Measurements from ENCODE around the gene COL4A1. TPM values are rescaled to one million over a fixed set of nuclear protein-coding genes. Genes with fewer than 3 reads are reported as not detected.

The COL4A1 gene
- polyA plus RNA-seq, 1 donor (not counting 4 experiments of a cell fraction or from before 2014, with no cell fraction given), result 22.3 TPM

DNA sequence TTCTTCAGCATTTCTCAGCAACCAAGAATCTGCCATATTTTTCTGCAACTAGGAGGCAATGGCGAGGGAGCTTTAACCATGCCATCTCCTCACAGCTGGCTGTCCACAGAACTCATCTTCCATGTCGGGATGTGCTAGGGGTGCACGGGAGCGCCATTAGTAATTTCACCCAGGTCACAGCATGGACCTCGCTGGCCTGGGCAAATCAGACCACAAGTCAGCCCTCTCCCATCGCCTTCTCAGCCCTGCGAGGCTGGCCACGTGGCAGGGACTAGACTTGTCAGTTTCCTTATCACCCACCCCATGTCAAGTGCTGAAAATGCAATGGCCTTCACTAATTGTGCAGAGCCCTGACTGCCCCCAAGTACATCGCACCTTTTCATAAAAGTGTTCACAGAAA, 15.7 kb downstream of the COL4A1 start:
- no peak overlapping the region for H2AFZ ChIP-seq (ENCODE audit: control insufficient read depth, low read length)
- DNase-seq (ENCODE audit: low read depth, low spot score) (no peak), FAIRE-seq (no peak)
- H3K27me3 ChIP-seq (ENCODE audit: control insufficient read depth, extremely low read depth, insufficient read depth, low read length), result no peaks in the 10 kb centered on the region
- no peak overlapping the region for H3K4me3 ChIP-seq (ENCODE audit: control insufficient read depth in 2 of 3, extremely low read depth in 1 of 3, insufficient read depth in 2 of 3, low read depth in 1 of 3, low read length in 3 of 3)
- peaks cover 16% of the 10 kb centered on the region for H3K4me1 ChIP-seq (ENCODE audit: control insufficient read depth, extremely low read depth, insufficient read depth, low read length)
- H3K9ac ChIP-seq (ENCODE audit: control insufficient read depth, extremely low read depth, insufficient read depth, low read length), result no peak overlapping the region
- H3K9me3 ChIP-seq (ENCODE audit: control insufficient read depth, low read depth, low read length), result no peaks in the 10 kb centered on the region
- dilution Hi-C loops (cut with MboI; ENCODE audit: extremely low pct_ligation_motif_present, low sequenced_read_pairs), result no loop called here
- H3K27ac ChIP-seq (ENCODE audit: control insufficient read depth, insufficient read depth, low read length), result no peak overlapping the region
- no peaks in the 10 kb centered on the region for H3K9me1 ChIP-seq (ENCODE audit: control insufficient read depth, extremely low read depth, insufficient read depth, low read length)
- peaks cover 7% of the 10 kb centered on the region for H3K79me2 ChIP-seq (ENCODE audit: control insufficient read depth, insufficient read depth, low read length)
- no peaks in the 10 kb centered on the region for H4K20me1 ChIP-seq (ENCODE audit: control insufficient read depth, extremely low read depth, insufficient read depth, low read length)
- H3K4me2 ChIP-seq (ENCODE audit: control insufficient read depth, extremely low read depth, insufficient read depth, low read depth, low read length), result no peak overlapping the region
- H3K36me3 ChIP-seq (ENCODE audit: control insufficient read depth in 2 of 2, extremely low read depth in 1 of 2, insufficient read depth in 2 of 2, low read length in 2 of 2), result peaks cover 0 to 3% of the 10 kb centered on the region in 2 experiments
- TF ChIP-seq EZH2 (IDR thresholded peaks at IDR 0.05; ENCODE audit: low read length), result no peak
- TF ChIP-seq, protein P1, sequence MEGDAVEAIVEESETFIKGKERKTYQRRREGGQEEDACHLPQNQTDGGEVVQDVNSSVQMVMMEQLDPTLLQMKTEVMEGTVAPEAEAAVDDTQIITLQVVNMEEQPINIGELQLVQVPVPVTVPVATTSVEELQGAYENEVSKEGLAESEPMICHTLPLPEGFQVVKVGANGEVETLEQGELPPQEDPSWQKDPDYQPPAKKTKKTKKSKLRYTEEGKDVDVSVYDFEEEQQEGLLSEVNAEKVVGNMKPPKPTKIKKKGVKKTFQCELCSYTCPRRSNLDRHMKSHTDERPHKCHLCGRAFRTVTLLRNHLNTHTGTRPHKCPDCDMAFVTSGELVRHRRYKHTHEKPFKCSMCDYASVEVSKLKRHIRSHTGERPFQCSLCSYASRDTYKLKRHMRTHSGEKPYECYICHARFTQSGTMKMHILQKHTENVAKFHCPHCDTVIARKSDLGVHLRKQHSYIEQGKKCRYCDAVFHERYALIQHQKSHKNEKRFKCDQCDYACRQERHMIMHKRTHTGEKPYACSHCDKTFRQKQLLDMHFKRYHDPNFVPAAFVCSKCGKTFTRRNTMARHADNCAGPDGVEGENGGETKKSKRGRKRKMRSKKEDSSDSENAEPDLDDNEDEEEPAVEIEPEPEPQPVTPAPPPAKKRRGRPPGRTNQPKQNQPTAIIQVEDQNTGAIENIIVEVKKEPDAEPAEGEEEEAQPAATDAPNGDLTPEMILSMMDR (optimal IDR thresholded peaks at IDR 0.05 in 1 of 3, IDR thresholded peaks at IDR 0.05 in 1 of 3, conservative IDR thresholded peaks at IDR 0.05 in 1 of 3; ENCODE audit: extremely low read depth in 1 of 3, insufficient read depth in 2 of 3, low read length in 3 of 3), result no peak

DNA sequence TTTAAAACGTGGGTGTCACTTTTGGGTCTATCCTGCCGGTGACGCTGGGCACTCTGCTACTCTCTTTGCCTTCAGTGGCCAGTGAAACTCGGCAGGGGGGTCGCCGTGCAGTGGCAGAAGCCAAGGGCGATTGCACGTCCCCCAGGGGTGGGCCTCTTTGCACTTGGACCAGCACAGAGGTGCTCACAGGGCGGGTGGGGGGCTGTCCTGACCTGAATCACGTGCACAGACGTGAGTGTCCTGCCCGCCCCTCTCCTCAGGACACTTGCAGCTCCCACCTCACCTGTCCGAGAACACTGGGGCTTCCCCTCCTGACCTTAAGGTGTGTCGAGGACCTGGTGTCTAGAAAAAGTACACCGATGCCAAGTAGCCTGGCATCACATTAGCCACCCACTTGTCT, 16.1 kb downstream of the COL4A1 start:
- Histone ChIP-seq H3K4me3 (ENCODE audit: control insufficient read depth in 2 of 3, extremely low read depth in 1 of 3, insufficient read depth in 2 of 3, low read depth in 1 of 3, low read length in 3 of 3) (no peak overlapping the region), H4K20me1 (ENCODE audit: control insufficient read depth, extremely low read depth, insufficient read depth, low read length) (no peaks in the 10 kb centered on the region), H3K4me2 (ENCODE audit: control insufficient read depth, extremely low read depth, insufficient read depth, low read depth, low read length) (no peak overlapping the region), H3K27me3 (ENCODE audit: control insufficient read depth, extremely low read depth, insufficient read depth, low read length) (no peaks in the 10 kb centered on the region), H3K9me3 (ENCODE audit: control insufficient read depth, low read depth, low read length) (no peaks in the 10 kb centered on the region), H3K4me1 (ENCODE audit: control insufficient read depth, extremely low read depth, insufficient read depth, low read length) (peaks cover 19% of the 10 kb centered on the region), H3K79me2 (ENCODE audit: control insufficient read depth, insufficient read depth, low read length) (peaks cover 6% of the 10 kb centered on the region), H3K9me1 (ENCODE audit: control insufficient read depth, extremely low read depth, insufficient read depth, low read length) (no peaks in the 10 kb centered on the region), H3K36me3 (ENCODE audit: control insufficient read depth in 2 of 2, extremely low read depth in 1 of 2, insufficient read depth in 2 of 2, low read length in 2 of 2) (peaks cover 0 to 3% of the 10 kb centered on the region in 2 experiments), H2AFZ (ENCODE audit: control insufficient read depth, low read length) (no peak overlapping the region), H3K9ac (ENCODE audit: control insufficient read depth, extremely low read depth, insufficient read depth, low read length) (no peak overlapping the region), H3K27ac (ENCODE audit: control insufficient read depth, insufficient read depth, low read length) (no peak overlapping the region)
- FAIRE-seq (no peak), DNase-seq (ENCODE audit: low read depth, low spot score) (no peak)
- TF ChIP-seq EZH2 (IDR thresholded peaks at IDR 0.05; ENCODE audit: low read length), result no peak
- TF ChIP-seq, protein P1 (optimal IDR thresholded peaks at IDR 0.05 in 1 of 3, IDR thresholded peaks at IDR 0.05 in 1 of 3, conservative IDR thresholded peaks at IDR 0.05 in 1 of 3; ENCODE audit: extremely low read depth in 1 of 3, insufficient read depth in 2 of 3, low read length in 3 of 3), result no peak
- dilution Hi-C loops (cut with MboI; ENCODE audit: extremely low pct_ligation_motif_present, low sequenced_read_pairs), result no loop called here

Measured in keratinocyte (primary cell).